ENCODE measurements around the gene RDH13. TPM values are rescaled to one million over a fixed set of nuclear protein-coding genes. Genes with fewer than 3 reads are reported as not detected.
"Not testable (repeated sequence)": the region's sequence is repeated elsewhere in the genome, so short reads cannot be mapped to it uniquely, and the experiment has no call there.

The RDH13 gene
- total RNA-seq, 4 donors from 2014 or later, result 70.6 to 225 (median 108) TPM

DNA sequence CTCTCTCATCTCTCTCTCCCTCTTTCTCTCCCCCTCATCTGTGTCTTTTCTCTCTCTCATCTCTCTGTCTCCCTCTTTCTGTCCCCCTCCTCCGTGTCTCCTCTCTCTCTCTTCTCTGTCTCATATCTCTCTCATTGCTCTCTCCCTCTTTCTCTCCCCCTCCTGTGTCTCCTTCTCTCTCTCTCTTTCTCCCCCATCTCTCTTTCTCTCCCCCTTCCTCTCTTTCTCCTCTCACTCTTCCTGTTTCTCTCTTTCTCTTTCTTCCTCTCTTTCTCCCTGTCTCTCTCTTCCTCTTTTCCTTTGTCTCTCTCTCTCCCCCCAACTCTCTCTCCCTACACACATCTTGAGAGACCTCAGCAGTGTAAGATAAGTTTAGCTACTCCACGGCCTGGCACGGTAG is 4.9 kb upstream of the RDH13 start:
- peaks cover 14% of the 10 kb centered on the region for H3K4me1 ChIP-seq
- H3K27me3 ChIP-seq, result peaks cover 48% of the 10 kb centered on the region
- no peak overlapping the region for H3K27ac ChIP-seq
- no peaks in the 10 kb centered on the region for H3K9me3 ChIP-seq
- 36% methylated on average over 3 of the region's 3 CpGs for WGBS
- TF ChIP-seq, protein P1, sequence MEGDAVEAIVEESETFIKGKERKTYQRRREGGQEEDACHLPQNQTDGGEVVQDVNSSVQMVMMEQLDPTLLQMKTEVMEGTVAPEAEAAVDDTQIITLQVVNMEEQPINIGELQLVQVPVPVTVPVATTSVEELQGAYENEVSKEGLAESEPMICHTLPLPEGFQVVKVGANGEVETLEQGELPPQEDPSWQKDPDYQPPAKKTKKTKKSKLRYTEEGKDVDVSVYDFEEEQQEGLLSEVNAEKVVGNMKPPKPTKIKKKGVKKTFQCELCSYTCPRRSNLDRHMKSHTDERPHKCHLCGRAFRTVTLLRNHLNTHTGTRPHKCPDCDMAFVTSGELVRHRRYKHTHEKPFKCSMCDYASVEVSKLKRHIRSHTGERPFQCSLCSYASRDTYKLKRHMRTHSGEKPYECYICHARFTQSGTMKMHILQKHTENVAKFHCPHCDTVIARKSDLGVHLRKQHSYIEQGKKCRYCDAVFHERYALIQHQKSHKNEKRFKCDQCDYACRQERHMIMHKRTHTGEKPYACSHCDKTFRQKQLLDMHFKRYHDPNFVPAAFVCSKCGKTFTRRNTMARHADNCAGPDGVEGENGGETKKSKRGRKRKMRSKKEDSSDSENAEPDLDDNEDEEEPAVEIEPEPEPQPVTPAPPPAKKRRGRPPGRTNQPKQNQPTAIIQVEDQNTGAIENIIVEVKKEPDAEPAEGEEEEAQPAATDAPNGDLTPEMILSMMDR (IDR thresholded peaks at IDR 0.05), result no peak
- TF ChIP-seq EP300 (IDR thresholded peaks at IDR 0.05) (no peak), POLR2AphosphoS5 (IDR thresholded peaks at IDR 0.05) (no peak), POLR2A (IDR thresholded peaks at IDR 0.05) (no peak)
- DNase-seq (ENCODE audit: low spot score in 2 of 2), result no peak
- H3K36me3 ChIP-seq, result no peaks in the 10 kb centered on the region
- no peak overlapping the region for H3K4me3 ChIP-seq

DNA sequence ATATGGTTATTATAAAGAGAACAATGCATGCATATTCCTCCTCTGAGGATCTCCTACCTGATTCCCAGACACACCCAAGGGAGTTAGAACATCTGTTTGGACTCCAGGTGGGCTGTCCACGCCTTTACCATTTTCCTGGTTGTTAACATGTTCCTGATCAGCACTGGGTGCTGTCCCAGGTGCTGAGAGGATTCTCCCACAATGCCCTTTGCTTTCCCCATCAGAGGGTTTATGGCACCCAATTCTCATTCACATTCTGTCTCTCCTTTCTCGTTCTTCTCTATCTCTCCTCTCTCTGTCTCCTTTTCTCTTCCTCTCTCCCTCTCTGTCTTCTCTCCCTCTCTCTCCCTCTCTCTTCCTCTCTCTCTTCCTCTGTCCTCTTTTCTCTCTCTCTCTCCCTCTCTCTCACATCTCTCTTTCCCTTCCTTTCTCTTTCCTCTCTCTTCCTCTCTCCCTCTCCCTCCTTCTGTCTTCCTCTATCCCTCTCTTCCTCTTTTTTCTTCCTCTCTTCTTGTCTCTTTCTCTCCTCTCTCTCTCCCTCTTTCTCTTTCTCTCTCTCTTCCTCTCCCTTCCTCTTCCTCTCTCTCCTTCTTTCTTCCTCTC is 3.3 kb upstream of the RDH13 start:
- 31% methylated on average over 2 of the region's 2 CpGs for WGBS
- Histone ChIP-seq H3K27me3 (peaks cover 37% of the 10 kb centered on the region), H3K4me1 (peaks cover 25% of the 10 kb centered on the region)

DNA sequence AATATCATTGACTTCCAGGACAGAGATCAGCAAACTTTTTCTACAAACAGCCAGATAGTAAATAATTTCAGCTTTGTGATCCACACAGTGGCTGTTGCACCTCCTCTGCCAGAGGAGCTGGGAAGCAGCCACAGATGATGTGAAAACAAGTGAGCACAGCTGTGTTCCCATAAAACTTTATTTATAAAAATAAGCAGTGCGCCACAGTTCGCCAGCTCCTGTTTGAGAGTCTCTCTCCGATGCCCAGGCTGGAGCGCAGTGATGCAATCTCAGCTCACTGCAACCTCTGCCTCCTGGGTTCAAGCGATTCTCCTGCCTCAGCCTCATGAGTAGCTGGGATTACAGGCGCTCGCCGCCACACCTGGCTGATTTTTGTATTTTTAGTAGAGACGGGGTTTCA is 2.6 kb upstream of the RDH13 start:
- H3K36me3 ChIP-seq; H3K27ac ChIP-seq; DNase-seq (ENCODE audit: low spot score in 2 of 2); H3K4me3 ChIP-seq; H3K9me3 ChIP-seq: not testable (repeated sequence)
- Histone ChIP-seq H3K4me1 (peaks cover 20% of the 10 kb centered on the region), H3K27me3 (peaks cover 31% of the 10 kb centered on the region)
- 80% methylated on average over 9 of the region's 9 CpGs for WGBS

More for the DNA sequence above, 3.3 kb upstream of the RDH13 start:
- H3K9me3 ChIP-seq, result no peaks in the 10 kb centered on the region
- TF ChIP-seq EP300 (IDR thresholded peaks at IDR 0.05), result no peak
- TF ChIP-seq, protein P1 (IDR thresholded peaks at IDR 0.05), result no peak
- TF ChIP-seq POLR2AphosphoS5 (IDR thresholded peaks at IDR 0.05), result no peak
- no peak for TF ChIP-seq POLR2A (IDR thresholded peaks at IDR 0.05)
- no peak overlapping the region for H3K4me3 ChIP-seq
- H3K36me3 ChIP-seq, result no peaks in the 10 kb centered on the region
- no peak for DNase-seq (ENCODE audit: low spot score in 2 of 2)
- no peak overlapping the region for H3K27ac ChIP-seq

DNA sequence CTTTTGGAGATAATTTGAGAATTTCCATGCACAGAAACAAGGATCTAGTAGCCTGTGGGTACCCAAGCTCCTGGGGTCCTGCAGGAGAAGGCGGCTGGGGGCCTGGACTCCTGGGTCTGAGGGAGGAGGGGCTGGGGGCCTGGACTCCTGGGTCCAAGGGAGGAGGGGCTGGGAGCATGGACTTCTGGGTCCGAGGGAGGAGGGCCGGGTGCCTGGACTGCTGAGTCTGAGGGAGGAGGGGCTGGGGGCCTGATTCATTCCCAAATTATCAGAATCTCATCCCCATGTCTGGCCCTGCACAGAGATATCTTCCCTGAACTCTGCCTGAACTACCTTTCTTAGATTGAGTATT is 520 bp upstream of the RDH13 start:
- peaks cover 10% of the 10 kb centered on the region for H3K4me1 ChIP-seq
- no peak for TF ChIP-seq POLR2AphosphoS5 (IDR thresholded peaks at IDR 0.05)
- TF ChIP-seq, protein P1 (IDR thresholded peaks at IDR 0.05), result no peak
- TF ChIP-seq EP300 (IDR thresholded peaks at IDR 0.05), result no peak
- TF ChIP-seq POLR2A (IDR thresholded peaks at IDR 0.05), result no peak
- no peak overlapping the region for H3K27ac ChIP-seq
- whole genome bisulfite sequencing, result 60% methylated on average over 1 of the region's 3 CpGs
- peak overlapping the region; percentile 80 for H3K4me3 ChIP-seq
- H3K36me3 ChIP-seq, result peaks cover 7% of the 10 kb centered on the region
- no peak for DNase-seq (ENCODE audit: low spot score in 2 of 2)
- no peaks in the 10 kb centered on the region for H3K9me3 ChIP-seq
- peaks cover 15% of the 10 kb centered on the region for H3K27me3 ChIP-seq

DNA sequence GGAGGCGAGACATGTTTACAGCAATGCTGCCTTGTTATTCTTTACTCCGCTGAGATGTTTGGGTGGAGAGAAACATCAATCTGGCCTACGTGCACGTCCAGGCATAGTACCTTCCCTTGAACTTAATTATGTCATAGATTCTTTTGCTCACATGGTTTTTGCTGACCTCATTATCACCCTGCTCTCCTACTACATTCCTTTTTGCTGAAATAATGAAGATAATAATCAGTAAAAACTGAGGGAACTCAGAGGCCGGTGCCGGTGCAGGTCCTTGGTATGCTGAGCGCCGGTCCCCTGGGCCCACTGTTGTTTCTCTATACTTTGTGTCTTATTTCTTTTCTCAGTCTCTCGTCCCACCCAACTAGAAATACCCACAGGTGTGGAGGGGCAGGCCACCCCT is 2.7 kb downstream of the RDH13 start:
- peaks cover 39% of the 10 kb centered on the region for H3K36me3 ChIP-seq

DNA sequence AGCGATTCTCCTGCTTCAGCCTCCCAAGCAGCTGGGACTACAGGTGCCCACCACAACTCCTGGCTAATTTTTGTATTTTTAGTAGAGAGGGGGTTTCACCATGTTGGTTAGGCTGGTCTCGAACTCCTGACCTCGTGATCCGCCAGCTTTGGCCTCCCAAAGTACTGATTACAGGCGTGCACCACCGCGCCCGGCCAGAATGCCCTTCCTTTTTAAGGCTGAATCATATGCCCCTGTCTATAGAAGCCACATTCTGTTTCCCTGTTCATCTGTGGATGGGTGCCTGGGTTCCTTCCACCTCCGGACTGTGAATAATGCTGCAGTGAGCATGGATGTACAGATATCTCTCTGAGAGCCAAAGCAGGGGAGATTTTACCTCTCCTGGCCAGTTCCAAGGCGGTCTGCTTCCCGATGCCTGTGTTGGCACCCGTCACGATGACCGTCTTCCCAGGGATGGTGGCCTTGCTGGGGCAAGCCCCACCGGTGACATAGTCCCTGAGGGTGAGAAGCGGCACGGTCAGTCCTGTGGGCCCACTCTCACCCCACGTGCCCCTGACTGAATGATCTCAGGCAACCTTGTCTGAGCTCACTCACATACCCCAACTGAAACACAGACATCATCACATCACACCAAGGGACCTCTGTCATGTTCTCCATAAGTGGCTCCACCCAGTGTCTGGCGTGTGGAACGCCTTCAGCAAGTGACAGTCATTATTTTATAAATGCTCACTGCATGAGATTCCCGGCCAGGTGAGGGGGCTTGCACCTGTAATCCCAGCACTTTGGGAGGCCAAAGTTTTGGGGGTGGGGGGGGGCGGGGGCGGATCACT is 4.0 kb downstream of the RDH13 start:
- Histone ChIP-seq H3K4me3 (no peak overlapping the region), H3K9me3 (no peaks in the 10 kb centered on the region), H3K4me1 (peaks cover 10% of the 10 kb centered on the region), H3K27ac (no peak overlapping the region), H3K36me3 (peaks cover 52% of the 10 kb centered on the region), H3K27me3 (no peaks in the 10 kb centered on the region)
- no peak for DNase-seq (ENCODE audit: low spot score in 2 of 2)
- WGBS, result 98% methylated on average over 14 of the region's 23 CpGs
- TF ChIP-seq EP300 (IDR thresholded peaks at IDR 0.05) (no peak), POLR2AphosphoS5 (IDR thresholded peaks at IDR 0.05) (no peak), POLR2A (IDR thresholded peaks at IDR 0.05) (no peak)
- TF ChIP-seq, protein P1 (IDR thresholded peaks at IDR 0.05), result no peak

More for the DNA sequence above, 2.7 kb downstream of the RDH13 start:
- not testable (repeated sequence) for DNase-seq (ENCODE audit: low spot score in 2 of 2); H3K9me3 ChIP-seq; H3K27ac ChIP-seq; H3K27me3 ChIP-seq; H3K4me3 ChIP-seq
- 68% methylated on average over 8 of the region's 9 CpGs for WGBS
- H3K4me1 ChIP-seq, result peaks cover 10% of the 10 kb centered on the region
